ENCODE measurements around the gene DGKB. TPM values are rescaled to one million over a fixed set of nuclear protein-coding genes. Genes with fewer than 3 reads are reported as not detected.

DGKB gene
- total RNA-seq, result 1 to 10 TPM in 1 of 4 donors, under 1 TPM in 2, not detected in 1; 0.40 to 3.8 (median 0.82) TPM

DNA sequence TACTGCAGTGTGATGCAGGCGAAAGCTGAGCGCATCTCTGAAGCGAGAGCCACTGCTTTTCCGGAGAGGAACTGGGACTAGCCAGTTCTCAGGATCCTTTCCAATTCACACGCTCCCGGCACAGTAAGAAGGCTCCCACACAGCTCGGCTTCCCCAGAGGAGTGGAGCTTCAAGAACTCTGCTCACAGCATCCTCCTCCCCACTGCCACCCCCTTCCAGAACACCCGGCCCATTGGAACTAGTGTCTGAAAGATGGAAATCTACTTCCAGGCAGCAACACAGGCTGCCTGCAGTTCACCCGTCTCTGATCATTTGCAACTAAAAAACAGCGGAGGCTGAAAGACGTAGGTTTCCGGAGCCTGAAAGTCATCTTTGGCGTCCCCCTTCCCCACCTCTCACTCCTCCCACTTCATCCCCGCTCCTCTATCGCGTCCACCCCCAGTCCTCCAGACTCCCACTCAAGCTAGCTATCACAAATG is at the start of gene DGKB:
Gene DGKB (minus strand): TSS at position 163 of the 479 bp plus-strand sequence.
- H3K27ac ChIP-seq, result peak within 1 kb of the TSS in 3 of 4 donors; percentile 16 to 70 (median 39)

DNA sequence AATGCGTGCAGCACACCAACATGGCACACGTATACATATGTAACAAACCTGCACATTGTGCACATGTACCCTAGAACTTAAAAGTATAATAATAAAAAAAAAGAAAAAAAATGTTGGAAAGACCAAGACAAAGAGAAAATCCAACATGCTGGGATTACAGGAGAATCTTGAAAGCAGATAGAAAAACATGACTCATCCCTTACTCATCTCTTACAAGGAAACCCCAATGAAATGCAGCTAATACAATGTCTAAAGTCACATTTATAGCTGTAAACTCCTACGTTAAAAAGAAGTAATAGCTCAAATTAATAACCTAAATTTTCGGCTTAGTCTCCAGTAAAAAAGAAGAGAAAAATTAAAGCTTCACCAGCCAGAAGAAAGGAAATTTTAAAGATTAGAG is 47.5 kb upstream of the DGKB start:
- no peak for DNase-seq
- Histone ChIP-seq H3K4me3 (no peak overlapping the region), H3K36me3 (no peaks in the 10 kb centered on the region), H3K27me3 (no peaks in the 10 kb centered on the region), H3K4me1 (no peaks in the 10 kb centered on the region), H3K27ac (no peak overlapping the region), H3K9me3 (no peaks in the 10 kb centered on the region)
- TF ChIP-seq, protein P1, sequence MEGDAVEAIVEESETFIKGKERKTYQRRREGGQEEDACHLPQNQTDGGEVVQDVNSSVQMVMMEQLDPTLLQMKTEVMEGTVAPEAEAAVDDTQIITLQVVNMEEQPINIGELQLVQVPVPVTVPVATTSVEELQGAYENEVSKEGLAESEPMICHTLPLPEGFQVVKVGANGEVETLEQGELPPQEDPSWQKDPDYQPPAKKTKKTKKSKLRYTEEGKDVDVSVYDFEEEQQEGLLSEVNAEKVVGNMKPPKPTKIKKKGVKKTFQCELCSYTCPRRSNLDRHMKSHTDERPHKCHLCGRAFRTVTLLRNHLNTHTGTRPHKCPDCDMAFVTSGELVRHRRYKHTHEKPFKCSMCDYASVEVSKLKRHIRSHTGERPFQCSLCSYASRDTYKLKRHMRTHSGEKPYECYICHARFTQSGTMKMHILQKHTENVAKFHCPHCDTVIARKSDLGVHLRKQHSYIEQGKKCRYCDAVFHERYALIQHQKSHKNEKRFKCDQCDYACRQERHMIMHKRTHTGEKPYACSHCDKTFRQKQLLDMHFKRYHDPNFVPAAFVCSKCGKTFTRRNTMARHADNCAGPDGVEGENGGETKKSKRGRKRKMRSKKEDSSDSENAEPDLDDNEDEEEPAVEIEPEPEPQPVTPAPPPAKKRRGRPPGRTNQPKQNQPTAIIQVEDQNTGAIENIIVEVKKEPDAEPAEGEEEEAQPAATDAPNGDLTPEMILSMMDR (IDR thresholded peaks at IDR 0.05), result no peak
- TF ChIP-seq POLR2AphosphoS5 (IDR thresholded peaks at IDR 0.05) (no peak), EP300 (IDR thresholded peaks at IDR 0.05; ENCODE audit: low read depth) (no peak), POLR2A (IDR thresholded peaks at IDR 0.05) (no peak)
- WGBS, 2 donors (ENCODE audit: low coverage in 1 of 2), result 86 to 96% methylated on average over 3 to 4 of the region's 4 CpGs
- intact Hi-C loops (cut with DNase I; ENCODE audit: low total_unique reads) (no loop called here), in situ Hi-C loops (cut with MboI; ENCODE audit: low pct_ligation_motif_present in 1 of 4, low pct_unique_long_range_greater_than_20kb in 1 of 4, low sequenced_read_pairs in 3 of 4) (no loop called here)

More for the DNA sequence above, at the start of gene DGKB:
- in situ Hi-C loops (cut with MboI; ENCODE audit: low pct_ligation_motif_present in 1 of 4, low pct_unique_long_range_greater_than_20kb in 1 of 4, low sequenced_read_pairs in 3 of 4) (no loop called here), intact Hi-C loops (cut with DNase I; ENCODE audit: low total_unique reads) (no loop called here)
- peak within 1 kb of the TSS in 3 of 4 donors; percentile 9 to 30 (median 19) for H3K4me3 ChIP-seq
- H3K9me3 ChIP-seq, result no peaks in the 10 kb centered on the region
- 9 to 26% methylated on average over 8 to 16 of the region's 16 CpGs for WGBS, 2 donors (ENCODE audit: low coverage in 1 of 2)
- no peak for TF ChIP-seq POLR2A (IDR thresholded peaks at IDR 0.05)
- peak; percentile 6 for DNase-seq
- H3K27me3 ChIP-seq, result no peaks in the 10 kb centered on the region
- no peaks in the 10 kb centered on the region for H3K4me1 ChIP-seq
- H3K36me3 ChIP-seq, result no peaks in the 10 kb centered on the region

DNA sequence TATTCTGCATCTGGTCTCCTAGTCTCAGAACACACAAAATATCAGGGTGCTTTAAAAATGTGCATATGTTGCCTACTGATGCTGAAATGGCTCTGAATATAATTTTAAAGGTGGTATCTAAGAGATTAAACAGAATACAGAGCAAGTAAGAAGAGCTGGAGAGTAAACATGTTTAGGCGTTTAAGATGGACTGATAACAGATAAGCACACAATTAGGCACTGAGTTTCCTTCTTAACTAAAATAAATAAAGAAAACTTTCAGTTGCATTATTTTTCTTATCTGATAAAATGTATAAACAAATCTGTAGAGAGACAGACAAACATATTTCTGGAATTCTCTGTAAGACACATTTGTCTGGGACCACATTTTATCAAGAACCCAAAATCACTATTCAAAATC is 35.6 kb upstream of the DGKB start:
- in situ Hi-C loops (cut with MboI; ENCODE audit: low pct_ligation_motif_present in 1 of 4, low pct_unique_long_range_greater_than_20kb in 1 of 4, low sequenced_read_pairs in 3 of 4) (no loop called here), intact Hi-C loops (cut with DNase I; ENCODE audit: low total_unique reads) (no loop called here)
- Histone ChIP-seq H3K27me3 (no peaks in the 10 kb centered on the region), H3K4me3 (no peak overlapping the region), H3K36me3 (no peaks in the 10 kb centered on the region), H3K27ac (no peak overlapping the region), H3K4me1 (peaks cover 0 to 10% (median 6%) of the 10 kb centered on the region in 4 donors), H3K9me3 (no peaks in the 10 kb centered on the region)
- DNase-seq, result no peak
- WGBS, 2 donors (ENCODE audit: low coverage in 1 of 2), result 35 to 36% methylated on average over 1 of the region's 1 CpG
- TF ChIP-seq, protein P1 (IDR thresholded peaks at IDR 0.05), result no peak
- no peak for TF ChIP-seq POLR2AphosphoS5 (IDR thresholded peaks at IDR 0.05)

DNA sequence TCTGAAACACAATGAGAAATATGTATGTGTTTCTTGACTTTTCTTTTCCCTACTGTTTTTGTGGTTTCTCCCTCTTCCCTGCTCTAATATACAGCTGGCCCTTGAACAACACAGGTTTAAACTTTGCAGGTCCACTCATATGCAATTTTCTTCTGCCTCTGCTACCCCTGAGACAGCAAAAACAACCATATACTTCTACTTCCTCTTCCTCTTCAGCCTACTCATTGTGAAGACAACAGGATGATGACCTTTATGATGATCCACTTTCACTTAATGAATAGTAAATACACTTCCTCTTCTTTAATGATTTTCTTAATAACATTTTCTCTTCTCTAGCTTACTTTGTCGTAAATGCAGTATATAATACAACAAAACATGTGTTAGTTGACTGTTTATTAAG is 35.0 kb upstream of the DGKB start:
- 63 to 75% methylated on average over 1 of the region's 1 CpG for WGBS, 2 donors (ENCODE audit: low coverage in 1 of 2)
- Histone ChIP-seq H3K27ac (no peak overlapping the region), H3K4me3 (no peak overlapping the region), H3K36me3 (no peaks in the 10 kb centered on the region), H3K9me3 (no peaks in the 10 kb centered on the region), H3K27me3 (no peaks in the 10 kb centered on the region), H3K4me1 (peaks cover 0 to 10% (median 6%) of the 10 kb centered on the region in 4 donors)
- TF ChIP-seq POLR2AphosphoS5 (IDR thresholded peaks at IDR 0.05), result no peak
- intact Hi-C loops (cut with DNase I; ENCODE audit: low total_unique reads) (no loop called here), in situ Hi-C loops (cut with MboI; ENCODE audit: low pct_ligation_motif_present in 1 of 4, low pct_unique_long_range_greater_than_20kb in 1 of 4, low sequenced_read_pairs in 3 of 4) (no loop called here)
- DNase-seq, result no peak

DNA sequence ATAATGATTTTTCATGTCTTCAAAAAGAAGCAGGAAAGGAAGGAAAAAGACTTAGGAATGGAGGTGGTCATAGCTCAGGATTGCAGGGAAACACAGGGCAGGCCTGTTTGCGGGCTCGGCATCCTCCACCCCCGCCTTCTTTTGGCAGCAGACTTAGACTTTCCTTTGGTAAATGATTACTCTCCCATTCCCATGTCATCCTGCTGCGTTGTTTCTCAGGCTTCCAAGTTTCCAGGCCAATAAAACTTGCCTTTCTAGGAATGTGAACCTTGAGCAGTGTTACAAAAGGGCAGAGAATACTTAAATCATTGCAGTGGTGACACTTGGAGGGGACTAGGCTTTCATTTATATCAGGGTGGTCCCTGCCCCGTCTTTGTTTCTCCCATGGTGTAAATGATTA is 34.0 kb upstream of the DGKB start:
- intact Hi-C loops (cut with DNase I; ENCODE audit: low total_unique reads) (no loop called here), in situ Hi-C loops (cut with MboI; ENCODE audit: low pct_ligation_motif_present in 1 of 4, low pct_unique_long_range_greater_than_20kb in 1 of 4, low sequenced_read_pairs in 3 of 4) (no loop called here)
- 30 to 43% methylated on average over 1 to 5 of the region's 5 CpGs for WGBS, 2 donors (ENCODE audit: low coverage in 1 of 2)

DNA sequence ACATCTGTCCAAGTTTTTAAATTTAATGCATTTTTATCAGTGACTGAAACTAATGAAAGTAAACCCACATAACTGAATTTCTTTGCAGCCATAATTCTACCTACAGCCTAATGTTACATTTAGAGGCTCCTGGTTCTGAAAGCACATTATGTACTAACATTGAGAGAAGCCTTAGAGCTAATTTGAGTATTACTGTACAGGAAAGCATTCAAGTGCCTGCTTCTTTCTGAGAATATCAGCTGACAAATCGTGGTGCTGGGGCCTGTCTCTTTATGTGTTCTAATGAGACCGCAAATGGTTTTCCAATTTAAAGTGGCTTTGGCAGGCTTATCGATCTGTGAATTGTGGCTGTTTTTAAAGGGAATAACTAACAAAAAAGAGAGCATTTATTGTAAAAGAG is 32.3 kb upstream of the DGKB start:
- DNase-seq, result no peak
- TF ChIP-seq EP300 (IDR thresholded peaks at IDR 0.05; ENCODE audit: low read depth), result no peak
- TF ChIP-seq POLR2AphosphoS5 (IDR thresholded peaks at IDR 0.05), result no peak
- no peak for TF ChIP-seq POLR2A (IDR thresholded peaks at IDR 0.05)
- TF ChIP-seq, protein P1 (IDR thresholded peaks at IDR 0.05), result no peak
- no peaks in the 10 kb centered on the region for H3K27me3 ChIP-seq
- H3K9me3 ChIP-seq, result no peaks in the 10 kb centered on the region
- no peak overlapping the region for H3K4me3 ChIP-seq
- 80 to 86% methylated on average over 3 of the region's 3 CpGs for WGBS, 2 donors (ENCODE audit: low coverage in 1 of 2)
- H3K4me1 ChIP-seq, result peaks cover 0 to 10% (median 6%) of the 10 kb centered on the region in 4 donors
- in situ Hi-C loops (cut with MboI; ENCODE audit: low pct_ligation_motif_present in 1 of 4, low pct_unique_long_range_greater_than_20kb in 1 of 4, low sequenced_read_pairs in 3 of 4), result no loop called here
- H3K36me3 ChIP-seq, result no peaks in the 10 kb centered on the region
- intact Hi-C loops (cut with DNase I; ENCODE audit: low total_unique reads), result no loop called here
- no peak overlapping the region for H3K27ac ChIP-seq

More for the DNA sequence above, 34.0 kb upstream of the DGKB start:
- DNase-seq, result peak; percentile 7
- peaks cover 0 to 10% (median 6%) of the 10 kb centered on the region in 4 donors for H3K4me1 ChIP-seq
- H3K27ac ChIP-seq, result peak overlapping the region in 1 of 4 donors; percentile 21
- no peaks in the 10 kb centered on the region for H3K9me3 ChIP-seq
- H3K27me3 ChIP-seq, result no peaks in the 10 kb centered on the region
- H3K36me3 ChIP-seq, result no peaks in the 10 kb centered on the region
- no peak overlapping the region for H3K4me3 ChIP-seq
- TF ChIP-seq EP300 (IDR thresholded peaks at IDR 0.05; ENCODE audit: low read depth) (no peak), POLR2AphosphoS5 (IDR thresholded peaks at IDR 0.05) (peak in 2 of 3 donors; percentile 38 to 55)
